Activated CD4-positive, CD25-positive, alpha-beta regulatory T cell (primary cell): Measurements from ENCODE around the gene RHEBL1.
A peak's percentile ranks its signal among the peaks of the same experiment; 100 is the strongest.

Source experiments
- DNase-seq, 4 experiments: peaks; one replicate each; lab custom pipeline; 2025; lab: John Stamatoyannopoulos, UW

The RHEBL1 gene

DNA sequence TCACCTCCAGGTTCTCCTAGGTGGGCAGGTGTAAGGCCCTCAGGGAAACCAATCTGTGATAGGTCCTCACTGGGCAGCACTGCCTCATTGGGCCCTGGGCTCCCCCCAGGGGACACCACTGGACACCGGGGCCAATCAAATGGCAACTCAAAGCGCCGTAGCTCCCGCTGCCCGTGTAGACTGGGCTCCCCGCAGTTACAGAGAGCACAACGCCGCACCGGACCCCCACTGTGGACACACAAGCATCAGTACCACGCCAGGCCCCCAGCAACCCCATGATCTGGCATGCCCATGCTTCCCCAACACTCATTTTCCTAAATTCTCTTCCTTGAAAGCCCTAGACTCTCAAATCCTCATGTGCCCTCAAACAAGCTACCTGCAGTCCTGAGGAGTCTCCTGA, 15.3 kb downstream of the RHEBL1 start:
- DNase-seq = no peak

DNA sequence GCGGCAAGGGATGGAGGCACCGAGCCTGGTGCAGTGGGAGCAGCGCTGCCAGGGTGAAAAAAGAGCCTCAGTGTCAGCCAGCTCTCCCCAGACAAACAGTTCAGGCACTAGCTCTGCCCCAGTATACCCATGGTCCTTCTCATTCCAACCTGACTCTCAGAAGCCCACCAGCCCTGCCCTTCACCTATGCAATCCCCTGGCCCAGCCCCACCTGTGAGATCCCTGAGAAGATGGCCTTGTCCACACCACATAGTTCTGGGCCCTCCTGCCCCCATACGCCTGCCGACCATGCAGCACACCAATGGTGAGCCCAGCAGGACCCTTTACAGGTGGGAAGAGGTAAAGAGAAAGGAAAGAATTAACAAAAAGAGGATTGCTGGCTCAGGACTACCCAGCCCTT, 15.7 kb downstream of the RHEBL1 start:
- DNase-seq = no peak

DNA sequence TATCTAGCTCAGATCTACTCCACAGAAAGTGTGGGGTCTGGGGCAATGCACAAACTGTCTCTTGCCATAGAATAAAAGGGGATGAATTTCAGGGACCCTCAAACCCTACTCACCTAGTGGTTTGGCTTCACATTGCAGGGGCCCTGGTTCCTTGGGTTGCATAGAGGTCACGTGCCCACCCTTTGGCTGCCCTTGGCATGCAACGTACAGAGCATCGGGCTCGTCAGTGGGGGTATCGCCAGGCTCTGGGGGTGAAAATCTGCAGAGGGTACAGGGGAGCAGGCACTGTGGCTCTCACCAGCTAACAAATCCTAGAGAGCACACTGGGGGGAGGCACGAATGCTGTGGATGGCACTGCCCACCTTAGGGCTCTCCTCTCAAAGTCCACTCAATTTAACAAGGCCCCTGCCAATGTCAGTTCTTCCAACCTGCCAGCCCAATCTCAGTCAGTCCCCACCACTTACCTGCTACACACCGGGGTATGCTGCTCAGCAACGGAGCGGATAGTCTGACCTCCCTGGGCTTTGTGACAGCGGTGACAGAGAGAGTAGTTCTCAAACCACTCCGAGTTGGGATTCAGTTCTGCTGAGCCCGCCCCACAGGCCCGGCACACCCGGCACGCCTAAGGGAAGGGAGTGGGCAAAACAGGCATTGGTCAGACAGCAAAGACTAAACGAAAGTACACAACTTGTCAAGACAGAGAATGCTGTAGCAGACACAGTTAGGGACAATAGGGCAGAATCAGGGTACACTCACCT, 17.1 kb downstream of the RHEBL1 start:
- no peak for DNase-seq

DNA sequence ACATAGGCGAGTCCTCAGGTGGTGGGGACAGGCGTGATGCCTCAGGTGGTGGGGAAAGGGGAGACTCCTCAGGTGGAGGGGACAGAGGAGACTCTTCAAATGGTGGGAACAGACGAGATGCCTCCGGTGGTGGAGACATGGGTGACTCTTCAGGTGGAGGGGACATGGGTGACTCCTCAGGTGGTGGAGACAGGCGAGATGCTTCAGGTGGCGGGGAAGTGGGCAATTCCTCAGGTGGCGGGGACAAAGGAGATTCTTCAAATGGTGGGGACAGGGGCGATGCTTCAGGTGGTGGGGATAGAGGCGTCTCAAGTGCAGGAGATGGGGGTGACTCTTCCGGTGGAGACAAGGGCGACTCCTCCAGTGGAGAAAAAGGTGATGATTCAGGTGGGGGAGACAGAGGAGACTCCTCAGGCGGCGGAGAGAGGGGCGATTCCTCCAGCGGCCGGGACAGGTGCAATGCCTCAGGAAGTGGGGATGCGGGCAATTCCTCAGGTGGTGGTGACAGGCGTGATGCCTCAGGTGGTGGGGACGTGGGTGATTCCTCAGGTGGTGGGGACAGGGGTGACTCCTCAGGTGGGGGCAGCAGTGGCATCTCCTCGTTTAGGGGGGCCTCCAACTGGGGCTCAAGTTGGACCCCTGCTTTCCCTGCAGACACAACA, 17.9 kb downstream of the RHEBL1 start:
- DNase-seq = no peak

DNA sequence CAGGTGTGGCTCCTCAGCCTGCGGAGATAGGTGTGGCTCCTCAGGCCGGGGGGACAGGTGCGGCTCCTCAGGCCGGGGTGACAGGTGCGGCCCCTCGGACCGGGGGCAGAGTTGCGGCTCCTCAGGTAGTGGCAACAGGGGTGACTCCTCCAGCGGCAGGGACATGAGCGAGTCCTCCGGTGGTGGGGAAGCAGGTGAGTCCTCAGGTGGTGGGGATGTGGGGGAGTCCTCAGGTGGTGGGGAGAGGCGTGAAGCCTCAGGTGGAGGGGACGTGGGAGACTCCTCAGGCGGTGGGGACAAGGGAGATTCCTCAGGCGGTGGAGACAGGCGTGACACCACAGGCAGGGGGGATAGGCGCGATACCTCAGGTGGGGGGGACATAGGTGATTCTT, 18.4 kb downstream of the RHEBL1 start:
- no peak for DNase-seq

DNA sequence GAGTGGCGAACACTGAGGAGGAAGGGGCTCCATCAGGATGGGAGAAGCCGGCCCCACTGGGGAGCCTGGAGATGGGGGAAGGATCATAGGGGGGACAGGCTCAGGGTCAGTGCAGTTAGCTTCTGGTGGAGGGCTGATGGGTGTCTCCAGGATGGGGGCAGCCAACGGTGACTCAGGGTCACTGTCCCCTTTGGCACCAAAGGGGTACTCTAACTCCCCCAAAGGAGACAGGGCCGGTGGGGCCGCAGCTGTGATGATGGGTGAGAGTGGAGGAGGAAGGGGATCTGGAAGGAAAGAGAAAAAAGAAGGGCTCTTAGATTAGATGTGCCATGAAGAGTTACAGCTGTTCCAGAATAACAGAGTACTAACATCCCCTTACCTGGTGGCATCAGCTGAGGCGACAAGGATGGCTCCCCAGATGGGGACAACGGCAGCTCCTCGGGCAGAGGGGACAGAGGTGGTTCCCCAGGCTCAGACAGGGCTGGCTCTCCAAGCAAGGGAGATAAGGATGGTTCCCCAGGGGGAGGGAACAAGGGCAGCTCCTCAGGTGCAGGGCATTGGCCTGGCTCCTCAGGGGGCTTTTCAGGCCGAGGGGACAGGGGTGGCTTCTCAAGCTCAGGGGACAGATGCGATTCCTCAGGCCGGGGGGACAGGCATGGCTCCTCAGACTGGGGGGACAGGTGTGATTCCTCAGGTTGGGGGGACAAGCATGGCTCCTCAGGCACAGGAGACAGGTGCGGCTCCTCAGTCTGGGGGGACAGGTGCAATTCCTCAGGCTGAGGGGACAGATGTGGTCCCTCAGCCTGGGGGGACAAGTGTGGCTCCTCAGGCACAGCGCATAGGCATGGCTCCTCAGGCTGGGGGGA, 19.0 kb downstream of the RHEBL1 start:
- no peak for DNase-seq

DNA sequence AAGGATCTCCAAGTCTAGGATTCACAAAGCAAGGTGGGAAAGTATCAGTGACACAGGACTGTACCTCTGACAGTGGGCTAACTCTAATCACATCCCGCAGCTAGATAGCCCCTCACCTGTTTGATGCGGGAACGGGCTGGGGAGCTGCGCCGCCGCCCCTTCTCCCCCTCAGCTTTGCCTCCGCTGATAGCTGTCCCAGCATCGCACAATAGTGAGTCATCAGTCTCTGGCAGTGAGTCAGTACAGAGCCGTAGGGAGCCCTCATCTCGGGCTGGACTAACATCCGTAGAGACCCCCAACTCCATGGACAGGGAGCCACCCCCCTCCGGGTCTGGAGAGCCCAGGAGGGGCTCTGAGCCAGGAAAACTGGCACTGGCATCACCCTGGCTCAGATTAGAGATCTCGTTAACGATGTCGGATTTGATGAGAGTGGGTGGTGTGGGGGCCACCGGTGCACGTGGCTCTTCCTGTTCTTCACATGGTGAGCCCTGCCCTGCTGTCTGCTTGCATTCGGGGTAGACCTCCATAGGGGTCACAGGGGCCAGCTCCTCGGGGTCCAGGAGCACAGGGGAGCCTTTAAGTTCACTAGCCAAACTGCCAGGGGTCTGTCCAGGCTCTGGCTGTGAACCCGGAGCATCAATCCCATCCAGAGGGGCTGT, 20.1 kb downstream of the RHEBL1 start:
- no peak for DNase-seq

DNA sequence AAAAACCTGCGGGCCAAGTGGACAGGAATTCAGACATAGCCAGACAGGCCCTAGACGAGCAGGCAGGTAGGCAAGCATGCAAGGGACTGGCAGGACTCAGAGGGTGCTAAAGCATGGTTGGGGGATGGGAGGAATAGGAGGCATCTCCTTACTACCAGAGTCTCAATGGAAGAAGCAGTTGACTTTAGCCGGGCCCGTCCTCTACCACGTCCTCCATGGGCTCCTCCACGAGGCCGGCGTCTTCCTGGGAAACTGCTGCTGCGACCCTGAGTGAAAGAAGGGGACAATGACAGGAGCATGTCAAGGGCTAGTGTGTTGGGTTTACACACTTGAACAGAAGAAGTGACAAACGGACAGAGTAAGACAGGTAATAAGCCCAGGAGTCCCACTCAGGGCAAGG, 20.8 kb downstream of the RHEBL1 start:
- DNase-seq = no peak

DNA sequence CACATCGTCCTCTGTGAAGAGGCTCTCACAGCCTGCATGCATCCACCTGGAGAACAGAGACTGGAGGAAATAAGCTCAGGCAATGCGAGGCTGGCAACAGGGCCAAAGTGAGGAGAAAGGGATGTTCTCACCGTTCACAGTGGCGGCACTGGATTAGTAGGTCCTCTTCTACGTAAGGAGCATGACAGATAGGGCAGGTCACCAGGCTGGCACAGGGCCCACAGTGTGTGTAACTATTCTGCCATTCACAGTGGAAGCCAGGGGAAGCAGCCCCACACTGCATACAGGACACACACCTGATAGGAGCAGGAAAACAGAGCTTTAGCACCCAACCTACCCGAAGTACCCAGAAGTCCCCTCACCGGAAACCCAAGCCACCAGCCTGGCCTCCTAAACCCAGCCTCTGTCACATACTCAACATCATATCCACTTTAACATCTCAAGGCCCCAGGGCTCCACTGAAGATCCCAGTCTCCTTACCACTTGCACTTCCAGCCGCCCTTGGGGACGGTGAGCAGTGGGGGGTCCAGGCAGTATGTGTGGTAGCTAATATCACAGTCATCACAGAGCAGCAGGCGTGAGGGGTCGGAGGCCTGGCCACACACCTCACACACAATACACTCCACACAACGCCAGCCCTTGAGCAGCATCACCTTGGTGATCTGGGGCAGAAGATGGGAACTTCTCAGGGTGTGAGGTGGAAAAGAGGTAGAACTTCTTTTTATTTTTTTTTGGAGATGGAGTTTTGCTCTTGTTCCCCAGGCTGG, 23.5 kb downstream of the RHEBL1 start:
- no peak for DNase-seq

DNA sequence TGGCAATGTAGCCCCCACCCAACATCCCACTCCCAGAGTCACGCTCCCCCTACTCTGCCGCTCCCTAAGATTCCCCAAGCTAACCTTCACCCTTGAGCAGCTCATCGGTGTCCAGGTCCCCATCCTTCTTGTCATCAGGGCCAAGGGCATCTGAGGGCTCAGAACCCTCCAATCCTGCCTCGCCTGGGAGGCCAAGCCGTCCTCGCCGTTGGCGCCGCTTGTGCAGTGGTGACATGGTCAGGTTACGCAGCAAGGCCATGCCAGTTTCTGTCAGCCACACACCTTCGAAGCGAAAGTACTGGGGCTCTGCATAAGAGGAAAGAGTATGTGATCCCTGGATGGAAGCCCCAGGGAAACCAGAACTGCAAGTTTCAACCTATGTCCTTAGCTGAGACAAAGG, 25.1 kb downstream of the RHEBL1 start:
- no peak for DNase-seq

DNA sequence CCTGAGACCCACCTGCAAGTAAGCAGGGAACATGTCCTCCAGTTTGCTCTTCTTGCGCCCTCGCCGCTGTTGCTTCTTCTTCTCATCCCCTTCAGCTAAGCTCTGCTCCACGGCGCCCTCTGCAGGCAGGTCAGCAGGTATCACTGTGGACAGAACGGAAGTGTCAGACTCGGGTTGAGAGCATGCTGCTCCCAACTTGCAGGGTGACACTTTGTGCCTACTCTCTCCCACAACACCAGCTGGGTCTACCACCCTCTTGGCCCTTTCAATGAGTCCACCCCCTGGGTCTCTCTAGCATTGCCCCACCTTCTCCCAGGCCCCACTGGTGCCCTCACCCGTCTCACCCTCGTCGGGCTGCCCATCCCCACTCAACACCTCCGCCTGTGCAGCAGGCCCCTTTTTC, 25.9 kb downstream of the RHEBL1 start:
- DNase-seq = peak; percentile 52 to 70 (median 62)

DNA sequence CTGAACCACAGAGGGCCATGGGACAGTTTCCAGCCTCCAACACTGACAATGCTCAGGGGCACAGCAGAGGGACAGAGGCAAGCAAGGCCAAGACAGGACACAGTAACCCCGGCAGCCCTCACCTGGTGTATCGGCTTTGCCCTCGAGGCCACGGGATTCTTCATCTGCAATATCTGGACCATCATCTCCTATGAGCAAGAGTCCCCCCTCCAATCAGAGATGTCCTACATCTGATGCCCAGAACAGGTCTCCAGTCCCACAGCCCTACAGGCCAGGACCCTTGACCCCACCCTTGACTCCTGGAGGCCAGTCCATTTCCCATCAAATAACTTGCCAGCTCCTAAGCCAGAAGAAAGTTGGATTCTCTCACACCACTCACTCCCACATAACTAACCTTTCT, 26.5 kb downstream of the RHEBL1 start:
- DNase-seq = no peak

DNA sequence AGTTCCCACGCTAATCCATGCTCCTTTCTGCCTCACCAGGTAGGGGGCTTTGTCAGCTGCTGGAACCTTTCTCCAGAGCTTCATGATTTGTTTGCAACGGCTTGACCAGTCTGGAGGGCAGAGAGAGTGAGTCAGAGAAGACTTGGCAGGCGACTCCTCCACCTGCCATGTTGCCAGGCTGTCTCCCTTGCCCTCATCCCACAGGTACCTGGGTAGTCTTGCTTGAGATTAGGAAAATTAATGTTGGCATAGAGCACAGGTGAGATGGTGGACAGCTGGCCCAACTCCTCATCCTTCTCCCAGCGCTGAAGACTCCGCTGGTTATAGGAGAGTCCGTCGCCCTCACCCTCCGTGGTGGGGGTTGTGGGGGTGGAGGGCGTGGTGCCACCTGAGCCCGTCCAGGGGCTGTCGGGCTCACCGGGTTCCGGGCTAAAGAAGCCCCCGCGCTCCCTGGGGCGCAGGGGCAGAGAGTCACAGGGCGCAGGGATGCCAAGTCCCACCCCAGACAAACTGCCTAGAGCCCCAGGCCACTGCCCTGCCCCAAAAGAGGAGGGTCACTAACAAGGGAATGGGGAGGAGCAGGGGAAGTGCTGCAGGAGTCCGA, 27.8 kb downstream of the RHEBL1 start:
- no peak for DNase-seq

DNA sequence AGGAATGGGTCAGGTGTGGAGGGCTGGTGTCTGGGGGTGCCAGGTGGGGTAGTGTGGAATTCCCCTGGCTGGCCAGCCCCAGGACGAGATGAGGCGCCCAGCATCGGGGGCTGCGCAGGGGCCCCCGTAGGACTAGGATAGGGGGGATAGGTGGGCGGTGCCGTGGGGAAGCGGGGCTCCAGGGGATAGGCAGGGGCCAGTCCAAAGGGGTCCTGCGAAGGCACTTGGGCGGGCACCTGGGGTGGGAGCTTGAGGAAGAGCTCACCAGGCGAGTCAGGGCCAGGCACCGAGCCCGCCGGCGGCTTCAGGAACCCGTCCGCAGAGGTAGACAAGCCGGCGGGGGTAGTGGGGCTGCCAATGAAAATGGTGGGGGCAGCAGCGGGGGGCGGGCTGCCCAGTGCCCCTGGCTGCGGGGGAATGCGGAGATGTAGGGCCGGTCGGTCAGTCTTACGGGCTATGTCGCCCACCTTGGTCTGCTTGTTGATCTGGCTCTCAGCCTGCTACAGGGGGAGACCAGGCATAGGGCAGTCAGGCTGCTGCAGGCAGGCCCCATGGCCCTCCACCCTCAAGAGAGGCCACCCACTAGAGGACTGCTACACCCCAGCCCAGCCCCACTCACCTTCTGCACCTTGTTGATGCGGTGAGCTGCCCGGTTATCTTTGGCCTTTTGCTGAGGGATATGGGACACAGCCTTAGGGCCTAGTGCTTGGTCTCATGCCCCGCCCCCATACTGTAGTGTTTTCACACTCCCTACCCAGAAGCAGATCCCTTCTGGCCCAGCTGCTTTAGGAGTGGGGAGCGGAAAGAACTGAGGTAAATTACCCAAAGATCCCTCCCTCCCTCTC, 28.5 kb downstream of the RHEBL1 start:
- DNase-seq = no peak

DNA sequence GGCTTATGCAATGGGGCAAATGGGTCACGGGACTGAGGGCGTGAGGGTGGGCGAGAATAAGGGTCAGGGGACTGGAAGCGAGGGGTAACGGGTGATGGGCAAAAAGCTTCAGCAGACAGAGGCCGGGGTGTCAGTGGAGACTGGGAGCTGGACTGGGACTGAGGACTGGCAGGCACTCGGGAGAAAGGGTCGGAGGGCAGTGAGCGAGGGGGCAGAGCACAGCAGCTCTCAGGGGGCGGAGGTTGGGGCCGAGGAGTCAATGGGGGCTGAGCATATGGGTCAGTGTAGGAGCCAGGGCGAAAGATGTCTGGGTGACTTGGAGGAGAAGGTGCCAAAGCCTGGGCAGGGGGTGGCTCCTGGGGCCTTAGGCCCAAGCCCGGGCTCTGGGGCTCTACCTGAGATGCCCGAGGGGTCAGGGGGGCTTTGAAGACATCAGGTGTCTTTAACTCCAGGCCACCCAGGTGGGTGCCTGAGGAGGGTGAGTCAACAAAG, 29.4 kb downstream of the RHEBL1 start:
- no peak for DNase-seq

DNA sequence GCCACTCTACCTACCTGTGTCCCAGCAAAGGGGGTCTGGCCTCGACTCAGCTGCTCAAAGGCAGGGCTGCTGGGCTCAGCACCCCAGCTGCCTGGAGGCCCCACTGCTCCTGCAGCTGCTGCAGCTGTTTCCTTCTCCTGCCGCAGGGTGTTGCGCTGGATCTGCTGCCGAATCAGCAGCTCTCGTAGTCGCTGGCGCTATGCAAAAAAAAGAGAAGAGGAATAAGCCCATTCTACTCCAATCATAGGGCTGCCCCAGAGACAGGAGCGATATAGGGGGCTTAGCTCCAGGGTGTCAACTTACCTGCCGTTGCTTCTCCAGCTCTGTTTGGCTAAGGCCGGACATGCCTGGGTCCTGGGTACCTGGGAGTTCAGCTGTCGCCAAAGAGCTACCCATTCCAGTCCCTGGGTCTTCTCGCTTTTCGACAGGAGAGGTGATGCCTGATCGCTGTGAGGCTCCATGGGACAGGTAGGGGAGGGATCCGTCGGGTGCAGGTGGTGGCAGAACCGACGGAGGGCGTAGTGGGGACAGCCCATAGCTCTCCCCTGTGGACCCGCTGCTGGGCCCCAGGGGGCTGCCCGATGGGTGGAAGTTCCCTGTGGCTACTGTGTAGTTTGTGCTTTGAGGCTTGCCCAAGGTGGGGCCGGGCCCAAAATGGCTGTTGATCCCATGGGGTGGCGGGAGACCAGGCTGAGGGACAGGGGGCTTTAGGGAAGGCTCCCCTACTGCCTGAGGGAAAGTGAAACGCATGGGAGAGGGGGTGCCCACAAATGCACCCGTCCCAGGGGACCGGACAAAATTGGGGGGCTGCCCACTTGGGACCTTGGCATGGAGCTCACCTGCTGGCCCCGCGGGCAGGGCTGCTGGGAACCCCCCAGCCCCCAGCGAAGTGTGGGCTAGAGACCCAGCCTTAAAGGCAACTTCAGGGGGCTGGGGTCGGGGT, 30.1 kb downstream of the RHEBL1 start:
- no peak for DNase-seq

DNA sequence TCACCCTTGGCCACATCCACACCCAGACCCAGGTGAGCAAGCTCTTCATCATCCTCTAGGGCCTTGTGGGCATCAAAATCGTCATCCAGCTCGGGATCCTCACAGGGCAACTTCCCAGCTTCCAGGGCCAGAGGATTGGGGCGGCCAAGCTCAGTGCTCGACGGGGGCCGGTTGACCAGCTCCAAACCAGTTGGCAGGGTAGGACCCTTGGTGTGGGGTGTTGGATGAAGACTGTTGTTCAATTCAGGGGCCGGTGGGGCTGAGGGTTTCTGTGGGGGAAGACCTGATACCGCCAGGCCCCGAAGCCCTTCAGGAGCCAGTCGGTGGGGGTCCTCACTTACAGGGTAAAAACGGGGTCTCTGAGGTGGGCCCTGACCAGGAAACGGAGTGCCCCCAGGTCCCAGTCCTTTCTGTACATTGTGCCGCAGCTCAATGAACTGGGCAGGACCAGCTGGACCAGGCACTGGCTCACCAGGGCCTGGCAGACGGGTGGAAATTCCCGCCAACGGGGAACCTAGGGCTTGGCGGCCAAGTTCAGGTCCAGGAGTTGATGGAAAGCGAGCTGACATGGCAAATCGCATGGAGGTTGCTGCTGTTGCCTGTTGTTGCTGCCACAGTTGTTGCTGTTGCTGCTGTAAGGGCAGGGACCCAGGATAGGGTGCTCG, 31.4 kb downstream of the RHEBL1 start:
- DNase-seq = no peak

DNA sequence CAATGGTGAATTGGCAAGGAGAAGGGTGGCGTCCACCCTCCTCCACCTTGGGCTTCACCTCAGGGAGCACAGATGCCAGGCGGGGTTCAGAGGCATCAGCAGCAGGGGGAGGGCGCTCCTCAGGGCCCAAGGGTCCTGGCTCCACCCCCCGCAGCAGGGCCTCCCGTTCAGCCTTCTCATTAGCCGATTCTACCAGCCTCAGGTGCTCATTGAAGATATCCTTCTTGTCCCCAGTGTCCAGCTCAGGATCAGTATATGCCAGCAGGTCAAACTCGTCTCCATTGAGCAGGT, 31.9 kb downstream of the RHEBL1 start:
- DNase-seq = no peak
